ENCODE results near the gene PTPRG. TPM values are rescaled to one million over a fixed set of nuclear protein-coding genes. Genes with fewer than 3 reads are reported as not detected.

PTPRG gene
- total and polyA plus RNA-seq, 2 donors (not counting 3 experiments of a cell fraction or from before 2014, with no cell fraction given) = 8.9 to 39.1 TPM

GRCh38 chr3:61602466-61602865 is 41.1 kb downstream of the PTPRG start:
- no peak for TF ChIP-seq GATA2 (IDR thresholded peaks at IDR 0.05; ENCODE audit: insufficient read depth, insufficient read length, low read depth, low read length)
- Histone ChIP-seq H3K4me1 (ENCODE audit: control insufficient read depth, extremely low read depth, insufficient read depth, low read length) (no peaks in the 10 kb centered on the region), H3K27me3 (ENCODE audit: control insufficient read depth in 2 of 2, insufficient read depth in 2 of 2, low read length in 2 of 2) (no peaks in the 10 kb centered on the region), H3K36me3 (ENCODE audit: control insufficient read depth in 2 of 2, extremely low read depth in 1 of 2, insufficient read depth in 2 of 2, low read length in 2 of 2) (no peaks in the 10 kb centered on the region), H3K4me3 (replicated peaks in 1 of 3; ENCODE audit: insufficient read depth in 1 of 3, low read depth in 1 of 3, low read length in 3 of 3) (no peak overlapping the region), H4K20me1 (replicated peaks; ENCODE audit: control insufficient read depth, extremely low read depth, insufficient read depth, low read length) (no peaks in the 10 kb centered on the region), H3K9me1 (replicated peaks; ENCODE audit: control insufficient read depth, extremely low read depth, insufficient read depth, low read length) (no peaks in the 10 kb centered on the region), H3K79me2 (ENCODE audit: control insufficient read depth, insufficient read depth, low read length) (peaks cover 2% of the 10 kb centered on the region), H3K9ac (replicated peaks; ENCODE audit: extremely low read depth, insufficient read depth, low read length) (no peak overlapping the region), H3K4me2 (ENCODE audit: insufficient read depth, low read length) (no peak overlapping the region), H2AFZ (ENCODE audit: low read depth, low read length) (no peak overlapping the region), H3K27ac (ENCODE audit: insufficient read depth, low read depth, low read length) (no peak overlapping the region), H3K9me3 (replicated peaks; ENCODE audit: control insufficient read depth, insufficient read depth, low read length) (no peaks in the 10 kb centered on the region)
- POLR2A ChIA-PET = no interaction called here
- CTCF ChIA-PET = no interaction called here
- FAIRE-seq (no peak), DNase-seq (ENCODE audit: low read depth, low spot score) (peak; percentile 9)
- intact Hi-C loops (cut with micrococcal nuclease) (no loop called here), dilution Hi-C loops (cut with MboI; ENCODE audit: extremely low pct_ligation_motif_present, low sequenced_read_pairs) (no loop called here)
- no TSS peak for BruUV-seq (replicated peaks)

- DNase-seq (ENCODE audit: low read depth, low spot score) (no peak), FAIRE-seq (no peak)
- Histone ChIP-seq H3K4me1 (ENCODE audit: control insufficient read depth, extremely low read depth, insufficient read depth, low read length) (no peaks in the 10 kb centered on the region), H3K9ac (replicated peaks; ENCODE audit: extremely low read depth, insufficient read depth, low read length) (no peak overlapping the region), H3K4me3 (replicated peaks in 1 of 3; ENCODE audit: insufficient read depth in 1 of 3, low read depth in 1 of 3, low read length in 3 of 3) (no peak overlapping the region), H3K27ac (ENCODE audit: insufficient read depth, low read depth, low read length) (no peak overlapping the region), H3K9me3 (replicated peaks; ENCODE audit: control insufficient read depth, insufficient read depth, low read length) (no peaks in the 10 kb centered on the region), H3K4me2 (ENCODE audit: insufficient read depth, low read length) (no peak overlapping the region), H3K36me3 (ENCODE audit: control insufficient read depth in 2 of 2, extremely low read depth in 1 of 2, insufficient read depth in 2 of 2, low read length in 2 of 2) (no peaks in the 10 kb centered on the region), H3K9me1 (replicated peaks; ENCODE audit: control insufficient read depth, extremely low read depth, insufficient read depth, low read length) (no peaks in the 10 kb centered on the region), H4K20me1 (replicated peaks; ENCODE audit: control insufficient read depth, extremely low read depth, insufficient read depth, low read length) (no peaks in the 10 kb centered on the region), H2AFZ (ENCODE audit: low read depth, low read length) (no peak overlapping the region), H3K27me3 (ENCODE audit: control insufficient read depth in 2 of 2, insufficient read depth in 2 of 2, low read length in 2 of 2) (no peaks in the 10 kb centered on the region), H3K79me2 (ENCODE audit: control insufficient read depth, insufficient read depth, low read length) (no peaks in the 10 kb centered on the region)
- BruUV-seq (replicated peaks) = no TSS peak
- POLR2A ChIA-PET = no interaction called here
- TF ChIP-seq JUN (IDR thresholded peaks at IDR 0.05; ENCODE audit: borderline replicate concordance, insufficient read depth, insufficient read length, low read depth) = no peak
- TF ChIP-seq MAX (IDR thresholded peaks at IDR 0.05; ENCODE audit: insufficient read depth, insufficient read length) = no peak
- dilution Hi-C loops (cut with MboI; ENCODE audit: extremely low pct_ligation_motif_present, low sequenced_read_pairs) (no loop called here), intact Hi-C loops (cut with micrococcal nuclease) (no loop called here)
- CTCF ChIA-PET = no interaction called here
These were observed 44.3 kb downstream of the PTPRG start for GRCh38 chr3:61605589-61606175.
